NCI-H2171 treated with DMSO at 0.1 percent for 48 hours (cell line): ENCODE measurements around the gene PLB1.
A peak's percentile ranks its signal among the peaks of the same experiment; 100 is the strongest.

Source experiments
- DNase-seq: peaks from one replicate; lab custom pipeline; 2025; lab: John Stamatoyannopoulos, UW

Gene PLB1

DNA sequence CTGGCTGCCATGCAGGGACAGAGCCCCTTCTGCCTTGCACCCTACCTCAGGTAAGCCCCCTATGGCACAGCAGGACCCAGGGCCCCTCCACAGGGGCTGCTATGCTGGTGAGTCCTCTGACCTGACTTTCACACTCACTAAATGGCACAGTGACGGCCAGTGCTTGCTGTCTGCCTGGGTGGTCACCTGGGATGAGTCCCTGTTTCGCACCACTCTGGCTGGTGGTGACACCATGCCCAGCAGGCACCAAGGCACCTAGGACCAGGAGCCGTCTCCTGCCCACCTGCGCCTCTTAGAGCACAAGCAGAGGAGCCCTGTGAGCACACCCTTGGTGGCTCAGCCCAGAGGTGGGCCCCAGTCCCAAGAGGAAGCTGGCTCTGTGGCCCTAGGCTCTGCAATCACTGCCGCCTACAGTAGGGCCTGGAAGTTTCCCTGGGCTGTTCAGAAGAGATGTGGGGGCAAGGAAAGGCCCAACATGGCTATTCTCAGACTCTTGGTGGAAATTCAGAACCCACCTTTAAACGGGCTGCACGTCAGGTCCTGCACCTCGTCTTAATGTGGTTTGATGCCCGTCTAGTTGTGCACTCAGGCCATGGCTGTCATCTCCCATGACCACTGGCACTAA is 96.0 kb downstream of the PLB1 start:
- DNase-seq = no peak

- DNase-seq = no peak
These were observed 96.6 kb downstream of the PLB1 start for GRCh38 chr2:28592481-28592880.

- no peak for DNase-seq
These were observed 97.4 kb downstream of the PLB1 start for GRCh38 chr2:28593160-28593755.

DNA sequence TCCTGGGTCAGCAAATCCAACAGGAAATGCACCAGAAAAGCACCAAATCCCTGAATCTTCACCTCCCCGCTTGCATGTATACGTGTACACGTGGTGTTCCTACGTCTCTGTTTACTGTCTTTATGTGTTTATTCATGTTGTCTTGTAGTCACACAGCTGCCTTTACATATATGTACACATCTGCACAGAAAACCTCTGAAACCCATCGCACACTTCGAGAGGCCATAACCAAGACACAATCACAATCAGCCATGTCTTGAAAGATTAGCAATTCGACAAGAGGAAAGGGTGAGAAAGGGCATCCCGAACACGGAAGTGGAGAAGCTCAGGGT is 98.1 kb downstream of the PLB1 start:
- no peak for DNase-seq

GRCh38 chr2:28594332-28595108 is 98.7 kb downstream of the PLB1 start:
- DNase-seq = peak; percentile 80

GRCh38 chr2:28595323-28595722 is 99.5 kb downstream of the PLB1 start:
- DNase-seq = no peak

- DNase-seq = no peak
These were observed 102.6 kb downstream of the PLB1 start for GRCh38 chr2:28598484-28598883.

GRCh38 chr2:28600181-28600580 is 104.3 kb downstream of the PLB1 start:
- DNase-seq = no peak

- DNase-seq = no peak
These were observed 105.8 kb downstream of the PLB1 start for GRCh38 chr2:28601616-28602015.

- DNase-seq = no peak
These were observed 106.3 kb downstream of the PLB1 start for GRCh38 chr2:28602136-28602660.

GRCh38 chr2:28602751-28603639 is 107.1 kb downstream of the PLB1 start:
- no peak for DNase-seq

DNA sequence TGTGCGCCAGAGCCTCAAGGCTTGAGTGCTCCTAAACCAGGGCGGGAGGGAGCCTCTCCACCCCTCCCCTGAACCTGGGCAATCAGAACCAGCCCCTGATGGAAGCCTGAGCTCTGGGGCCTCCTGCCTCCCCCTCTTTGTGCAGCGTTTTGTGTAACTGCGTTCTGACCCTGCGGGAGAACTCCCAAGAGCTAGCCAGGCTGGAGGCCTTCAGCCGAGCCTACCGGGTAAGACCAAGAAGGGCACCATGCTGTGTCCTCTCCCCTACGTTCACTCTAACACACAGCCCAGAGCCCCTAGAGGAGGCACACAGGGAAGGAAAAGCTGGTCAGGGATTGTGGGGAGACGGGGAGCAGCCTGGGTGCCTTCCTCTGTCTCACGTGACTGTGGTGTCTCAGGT is 108.0 kb downstream of the PLB1 start:
- no peak for DNase-seq

GRCh38 chr2:28604284-28604843 is 108.5 kb downstream of the PLB1 start:
- no peak for DNase-seq

- no peak for DNase-seq
These were observed 111.2 kb downstream of the PLB1 start for GRCh38 chr2:28606986-28607441.

DNA sequence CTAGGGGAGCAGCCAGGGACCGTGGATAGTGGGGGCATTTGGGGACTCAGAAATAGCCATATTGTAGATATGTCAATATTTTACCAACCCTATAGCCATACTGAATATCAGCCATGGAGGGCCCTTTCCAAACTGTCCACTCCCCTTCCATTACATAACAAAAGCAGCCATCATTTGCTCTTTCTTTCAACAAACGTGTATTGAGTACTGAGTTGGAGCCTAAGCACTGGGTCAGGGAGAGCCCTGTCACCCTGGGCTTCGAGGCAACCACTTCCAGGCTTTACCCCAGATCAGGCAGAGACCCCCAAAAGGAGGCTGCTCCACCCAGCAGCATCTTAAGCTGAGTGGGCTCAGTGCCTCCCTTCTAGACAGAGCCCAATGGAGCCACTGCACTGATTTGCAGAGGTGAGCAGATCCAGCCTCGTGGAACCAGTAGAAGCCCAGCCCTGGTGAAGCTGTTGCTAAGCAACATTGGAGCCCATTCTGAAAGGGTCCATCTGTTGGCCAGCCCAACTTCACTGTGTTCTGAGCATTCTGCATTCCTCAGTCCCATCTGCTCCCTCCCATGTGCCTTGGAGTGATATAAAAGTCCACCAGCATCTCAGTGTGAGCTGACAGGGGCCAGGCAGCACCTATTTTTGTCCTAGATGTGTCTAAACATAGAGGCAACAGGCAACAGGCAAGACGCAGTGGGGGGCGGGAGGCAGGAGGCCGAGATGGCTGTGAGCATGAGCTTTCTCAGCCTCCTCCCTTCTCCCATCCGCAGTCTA is 112.1 kb downstream of the PLB1 start:
- DNase-seq = no peak

DNA sequence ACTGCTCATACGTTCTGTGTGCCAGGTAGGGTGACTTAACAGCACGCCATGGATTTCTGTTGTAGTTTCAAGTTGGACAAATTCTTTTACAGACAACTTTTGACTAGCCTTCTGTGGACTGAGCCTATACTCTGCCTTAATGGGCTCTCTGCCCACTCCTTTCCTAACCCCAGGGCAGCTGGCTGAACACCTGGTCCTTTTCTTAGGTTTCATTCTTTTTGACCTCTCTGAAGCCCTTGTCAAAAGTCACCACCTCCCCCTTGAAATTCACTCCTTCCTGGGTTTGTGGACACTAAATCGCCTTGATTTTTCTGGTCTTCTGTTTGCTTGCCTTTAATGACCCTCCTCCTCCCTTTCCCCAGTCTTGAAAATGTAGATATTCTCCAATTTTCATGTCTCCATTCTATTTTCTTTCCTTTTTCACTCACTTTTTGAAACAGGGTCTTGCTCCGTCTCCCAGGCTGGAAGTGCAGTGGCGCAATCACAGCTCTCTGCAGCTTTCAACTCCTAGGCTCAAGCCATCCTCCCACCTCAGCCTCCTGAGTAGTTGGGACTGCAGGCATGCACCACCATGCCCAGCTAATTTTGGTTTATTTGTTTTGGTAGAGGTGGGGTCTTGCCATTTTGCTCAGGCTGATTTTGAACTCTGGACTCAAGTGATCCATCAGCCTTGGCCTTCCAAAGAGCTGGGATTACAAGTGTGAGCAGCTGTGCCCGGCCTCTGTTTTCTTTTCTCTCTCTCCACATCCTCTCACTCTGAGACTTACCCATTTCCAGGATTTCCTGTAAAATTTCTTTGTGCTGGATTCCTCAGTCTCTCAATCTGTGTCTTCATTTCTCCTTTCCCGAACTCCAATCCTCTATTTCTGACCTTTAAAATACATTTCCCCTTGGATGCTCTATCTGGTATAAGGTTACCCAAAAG is 112.9 kb downstream of the PLB1 start:
- no peak for DNase-seq

DNA sequence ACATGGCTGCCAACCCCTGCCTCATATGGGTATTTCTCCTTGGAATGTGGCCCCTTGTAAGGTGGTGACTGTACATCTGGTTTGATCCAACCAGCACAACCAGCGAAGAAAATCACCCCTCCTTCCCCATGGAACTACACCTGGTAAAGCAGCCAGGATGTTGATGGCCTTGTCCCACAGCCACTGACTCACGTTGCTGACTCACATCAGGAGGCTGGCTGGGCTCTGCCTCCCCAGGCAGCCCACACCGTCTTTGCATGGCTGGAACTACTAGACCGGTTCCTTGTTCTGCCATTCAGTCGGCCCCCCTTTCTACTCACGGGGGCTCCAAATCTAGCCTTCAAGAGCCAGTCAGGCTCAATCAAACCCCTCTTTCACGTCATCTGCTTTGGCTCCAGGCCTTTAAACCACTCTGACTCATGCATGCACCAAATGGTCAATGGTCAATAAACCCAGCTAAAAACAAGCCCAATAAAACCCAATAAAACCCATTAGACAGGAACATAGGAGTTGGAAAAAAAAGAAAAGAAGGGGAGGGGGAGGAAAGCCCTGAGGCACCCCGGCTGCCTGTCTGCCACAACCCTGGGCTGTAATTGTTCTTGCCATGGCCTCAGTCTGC is 114.8 kb downstream of the PLB1 start:
- DNase-seq = no peak

GRCh38 chr2:28612131-28612812 is 116.4 kb downstream of the PLB1 start:
- DNase-seq = no peak

- DNase-seq = no peak
These were observed 117.3 kb downstream of the PLB1 start for GRCh38 chr2:28613186-28613585.
